OCI-LY3 (cell line): ENCODE results near the gene GRM8.

ENCODE experiments used
- H2AFZ ChIP-seq: fragments of 200-600, 300-600 bp; shearing (Covaris generic); 2 replicates; pipeline ENCODE4 v1.6.0; 2014; ENCODE audit warnings: antibody characterized with exemption, low read depth, low read length
- H3K27ac ChIP-seq: fragments of 200-600, 300-600 bp; sonication (generic); 2 replicates; pipeline ENCODE4 v1.5.1; 2014; ENCODE audit warnings: mild to moderate bottlenecking, low read length, moderate library complexity, mixed read lengths
- H3K27me3 ChIP-seq: fragments of 200-600, 300-600 bp; sonication (generic); 2 replicates; pipeline ENCODE4 v1.6.1; 2014; ENCODE audit warnings: low read depth, low read length, mixed read lengths
- H3K36me3 ChIP-seq: fragments of 200-600, 300-600 bp; sonication (generic); replicated peaks from 2 replicates; pipeline ENCODE3; 2014; ENCODE audit warnings: low read depth, low read length, mixed read lengths
- H3K4me1 ChIP-seq: fragments of 300-600, 200-600 bp; sonication (generic); 2 replicates; pipeline ENCODE4 v1.6.1; 2014; ENCODE audit warnings: low read length, mixed read lengths
- H3K4me2 ChIP-seq: fragments of 200-600, 300-600 bp; sonication (generic); 2 replicates; pipeline ENCODE4 v1.6.1; 2014; ENCODE audit warnings: low read length, mixed read lengths
- H3K4me3 ChIP-seq: fragments of 300-600, 200-600 bp; sonication (generic); 2 replicates; pipeline ENCODE4 v1.5.1; 2014; ENCODE audit warnings: antibody characterized with exemption, mild to moderate bottlenecking, low read length, moderate library complexity
- H3K79me2 ChIP-seq: fragments of 300-600, 200-600 bp; shearing (Covaris generic); 2 replicates; pipeline ENCODE4 v1.6.1; 2014; ENCODE audit warnings: mild to moderate bottlenecking, low read length, mixed read lengths
- H3K9ac ChIP-seq: fragments of 300-600, 200-600 bp; shearing (Covaris generic); 2 replicates; pipeline ENCODE4 v1.6.0; 2014; ENCODE audit warnings: mild to moderate bottlenecking, low read length, moderate library complexity
- H3K9me3 ChIP-seq: fragments of 200-600, 300-600 bp; shearing (Covaris generic); 2 replicates; pipeline ENCODE4 v1.6.1; 2014; ENCODE audit warnings: low read length, mixed read lengths; ENCODE audit not compliant: insufficient read depth
- H4K20me1 ChIP-seq: fragments of 200-600, 300-600 bp; sonication (generic); 2 replicates; pipeline ENCODE4 v1.6.1; 2016; ENCODE audit warnings: low read length, mixed read lengths; ENCODE audit not compliant: insufficient read depth
- EZH2phosphoT487 ChIP-seq: fragments of 200-600 bp; shearing (Covaris generic); IDR thresholded peaks from 2 replicates; pipeline ENCODE4 v1.6.1; 2018; ENCODE audit warnings: antibody characterized with exemption, mixed run types, low read depth
- TF ChIP-seq, protein P1 (sequence below): fragments of 200-600, 300-600 bp; sonication (generic); IDR thresholded peaks from 2 replicates; pipeline ENCODE4 v1.5.1; 2014; ENCODE audit warnings: antibody characterized with exemption, low read length, low read depth

GRM8 gene

DNA sequence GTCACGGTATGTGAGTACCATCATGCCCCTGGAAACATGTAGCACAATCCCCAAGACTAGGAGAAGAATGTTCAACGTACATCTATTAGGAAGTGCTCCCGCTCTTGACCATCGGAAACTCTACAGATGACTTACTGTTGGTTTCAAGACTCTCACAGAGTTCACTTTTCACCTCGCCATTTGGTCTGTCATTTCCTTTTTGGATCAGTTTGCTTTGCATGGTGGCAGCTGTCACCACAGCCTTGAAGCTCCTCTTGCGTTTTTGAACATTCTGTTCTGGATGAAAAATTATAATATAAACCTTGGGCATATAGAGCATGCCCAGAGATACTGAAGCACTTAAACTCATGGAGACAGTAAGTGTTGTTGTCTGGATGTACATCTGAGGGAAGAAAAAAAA, 806.8 kb downstream of the GRM8 start:
- Histone ChIP-seq H4K20me1 (no peaks in the 10 kb centered on the region), H3K9me3 (no peaks in the 10 kb centered on the region), H3K36me3 (no peaks in the 10 kb centered on the region), H3K4me2 (0 out of 2 replicates have a peak overlapping the region, but pooled peaks have one; percentile 12), H2AFZ (0 out of 2 replicates have a peak overlapping the region, but pooled peaks have one; percentile 4), H3K4me3 (no peak overlapping the region), H3K79me2 (no peaks in the 10 kb centered on the region), H3K27me3 (no peaks in the 10 kb centered on the region), H3K27ac (no peak overlapping the region), H3K4me1 (peaks cover 29% of the 10 kb centered on the region), H3K9ac (no peak overlapping the region)
- no peak for TF ChIP-seq EZH2phosphoT487
- TF ChIP-seq, protein P1, sequence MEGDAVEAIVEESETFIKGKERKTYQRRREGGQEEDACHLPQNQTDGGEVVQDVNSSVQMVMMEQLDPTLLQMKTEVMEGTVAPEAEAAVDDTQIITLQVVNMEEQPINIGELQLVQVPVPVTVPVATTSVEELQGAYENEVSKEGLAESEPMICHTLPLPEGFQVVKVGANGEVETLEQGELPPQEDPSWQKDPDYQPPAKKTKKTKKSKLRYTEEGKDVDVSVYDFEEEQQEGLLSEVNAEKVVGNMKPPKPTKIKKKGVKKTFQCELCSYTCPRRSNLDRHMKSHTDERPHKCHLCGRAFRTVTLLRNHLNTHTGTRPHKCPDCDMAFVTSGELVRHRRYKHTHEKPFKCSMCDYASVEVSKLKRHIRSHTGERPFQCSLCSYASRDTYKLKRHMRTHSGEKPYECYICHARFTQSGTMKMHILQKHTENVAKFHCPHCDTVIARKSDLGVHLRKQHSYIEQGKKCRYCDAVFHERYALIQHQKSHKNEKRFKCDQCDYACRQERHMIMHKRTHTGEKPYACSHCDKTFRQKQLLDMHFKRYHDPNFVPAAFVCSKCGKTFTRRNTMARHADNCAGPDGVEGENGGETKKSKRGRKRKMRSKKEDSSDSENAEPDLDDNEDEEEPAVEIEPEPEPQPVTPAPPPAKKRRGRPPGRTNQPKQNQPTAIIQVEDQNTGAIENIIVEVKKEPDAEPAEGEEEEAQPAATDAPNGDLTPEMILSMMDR = no peak

DNA sequence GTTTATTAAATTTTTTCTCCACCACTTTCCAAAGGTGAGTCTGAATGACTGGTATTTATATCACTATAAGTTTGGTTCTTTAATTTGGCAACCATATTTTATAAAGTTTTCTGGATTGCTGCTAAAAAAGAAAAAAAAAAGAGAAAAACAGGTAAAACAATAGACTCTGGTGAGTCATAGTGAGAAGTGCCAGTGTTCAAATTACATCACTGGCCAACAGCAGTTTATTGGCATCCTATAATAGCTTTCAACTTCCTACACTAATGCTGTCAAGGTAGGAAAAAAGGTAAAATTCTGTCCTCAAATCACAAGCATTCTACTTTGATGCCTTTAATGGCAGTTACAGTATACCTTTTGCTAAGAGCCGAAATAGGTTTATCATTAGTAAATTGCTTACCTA, 808.8 kb downstream of the GRM8 start:
- Histone ChIP-seq H3K4me2 (no peak overlapping the region), H3K9ac (no peak overlapping the region), H3K36me3 (no peaks in the 10 kb centered on the region), H3K9me3 (no peaks in the 10 kb centered on the region), H4K20me1 (no peaks in the 10 kb centered on the region), H2AFZ (no peak overlapping the region), H3K79me2 (no peaks in the 10 kb centered on the region), H3K4me1 (peaks cover 14% of the 10 kb centered on the region; the same call in 1 of the 2 replicates), H3K27ac (no peak overlapping the region), H3K27me3 (no peaks in the 10 kb centered on the region), H3K4me3 (no peak overlapping the region)
- TF ChIP-seq, protein P1 = no peak
- no peak for TF ChIP-seq EZH2phosphoT487

DNA sequence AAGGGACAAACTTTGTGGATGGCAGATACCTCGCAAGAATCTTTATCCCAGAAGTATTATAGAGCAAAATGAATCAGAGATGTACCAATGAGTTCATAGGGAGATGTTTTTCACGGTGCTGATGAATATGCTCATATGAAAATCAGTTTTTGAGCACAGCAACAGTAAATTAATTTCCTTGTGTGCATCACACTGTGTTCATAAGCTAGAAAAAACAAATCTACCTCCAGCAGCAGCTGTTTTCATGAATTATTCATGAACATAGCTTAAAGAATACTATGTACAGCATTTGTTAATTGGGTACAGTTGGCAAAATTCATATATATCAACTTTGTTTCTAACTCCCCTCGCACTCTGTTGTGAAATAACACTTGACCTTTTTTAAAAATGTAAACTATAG, 809.8 kb downstream of the GRM8 start:
- no peaks in the 10 kb centered on the region for H4K20me1 ChIP-seq
- no peak overlapping the region for H2AFZ ChIP-seq
- H3K9me3 ChIP-seq = no peaks in the 10 kb centered on the region
- no peak overlapping the region for H3K4me3 ChIP-seq
- no peaks in the 10 kb centered on the region for H3K27me3 ChIP-seq
- no peak overlapping the region for H3K4me2 ChIP-seq
- no peaks in the 10 kb centered on the region for H3K36me3 ChIP-seq
- H3K27ac ChIP-seq = no peak overlapping the region
- peaks cover 14% of the 10 kb centered on the region; the same call in 1 of the 2 replicates for H3K4me1 ChIP-seq
- H3K9ac ChIP-seq = no peak overlapping the region
- no peaks in the 10 kb centered on the region for H3K79me2 ChIP-seq
- TF ChIP-seq, protein P1 = no peak

DNA sequence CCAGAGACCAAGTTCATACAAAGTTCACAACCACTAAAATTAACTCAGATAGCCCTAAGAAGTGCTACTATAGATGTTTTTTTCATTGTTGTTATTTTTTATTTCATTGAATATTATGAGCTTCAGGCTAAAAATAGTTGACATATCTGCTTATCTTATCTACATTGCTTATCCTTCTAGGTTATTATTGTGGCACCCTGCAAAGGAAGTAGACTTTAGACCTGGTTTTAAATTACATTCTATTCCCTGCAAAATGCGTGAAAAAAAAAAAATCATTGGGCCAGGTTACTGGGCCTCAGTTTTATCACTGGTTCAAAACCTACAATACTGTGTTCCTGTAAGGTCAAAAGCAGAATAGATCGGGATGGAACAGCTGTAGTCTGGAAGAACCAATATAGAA, 811.0 kb downstream of the GRM8 start:
- Histone ChIP-seq H4K20me1 (no peaks in the 10 kb centered on the region), H2AFZ (no peak overlapping the region), H3K79me2 (no peaks in the 10 kb centered on the region), H3K9ac (no peak overlapping the region), H3K27ac (no peak overlapping the region), H3K27me3 (no peaks in the 10 kb centered on the region), H3K9me3 (no peaks in the 10 kb centered on the region), H3K4me2 (no peak overlapping the region), H3K4me3 (no peak overlapping the region), H3K4me1 (peaks cover 8% of the 10 kb centered on the region; the same call in 1 of the 2 replicates), H3K36me3 (no peaks in the 10 kb centered on the region)
- TF ChIP-seq EZH2phosphoT487 = no peak
- TF ChIP-seq, protein P1 = no peak
